ENCODE results near the gene DPEP3.
"Not testable (repeated sequence)": the region's sequence is repeated elsewhere in the genome, so short reads cannot be mapped to it uniquely, and the experiment has no call there.

Gene DPEP3

DNA sequence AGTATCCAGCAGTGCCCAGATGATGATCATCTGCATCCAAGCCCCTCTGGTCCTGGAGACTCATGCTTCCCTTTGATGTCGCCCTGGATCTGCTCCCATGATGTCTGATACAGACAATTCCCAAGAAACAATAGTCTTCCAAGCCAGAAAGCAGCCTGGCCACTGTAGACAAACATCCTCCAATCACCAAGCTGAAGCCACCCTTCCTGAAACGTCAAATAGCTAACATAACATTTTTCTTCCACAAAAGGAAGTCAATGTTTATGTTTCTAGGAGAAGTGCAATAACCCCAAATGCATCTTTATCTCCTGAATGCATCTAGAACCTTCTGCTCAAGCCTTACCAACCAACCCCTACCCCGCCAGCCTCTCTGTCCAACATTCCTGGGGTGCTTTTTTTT lies 20.2 kb upstream of the DPEP3 start:
- no peak overlapping the region for H3K4me3 ChIP-seq
- no peak for DNase-seq (ENCODE audit: low spot score)
- TF ChIP-seq, protein P1, sequence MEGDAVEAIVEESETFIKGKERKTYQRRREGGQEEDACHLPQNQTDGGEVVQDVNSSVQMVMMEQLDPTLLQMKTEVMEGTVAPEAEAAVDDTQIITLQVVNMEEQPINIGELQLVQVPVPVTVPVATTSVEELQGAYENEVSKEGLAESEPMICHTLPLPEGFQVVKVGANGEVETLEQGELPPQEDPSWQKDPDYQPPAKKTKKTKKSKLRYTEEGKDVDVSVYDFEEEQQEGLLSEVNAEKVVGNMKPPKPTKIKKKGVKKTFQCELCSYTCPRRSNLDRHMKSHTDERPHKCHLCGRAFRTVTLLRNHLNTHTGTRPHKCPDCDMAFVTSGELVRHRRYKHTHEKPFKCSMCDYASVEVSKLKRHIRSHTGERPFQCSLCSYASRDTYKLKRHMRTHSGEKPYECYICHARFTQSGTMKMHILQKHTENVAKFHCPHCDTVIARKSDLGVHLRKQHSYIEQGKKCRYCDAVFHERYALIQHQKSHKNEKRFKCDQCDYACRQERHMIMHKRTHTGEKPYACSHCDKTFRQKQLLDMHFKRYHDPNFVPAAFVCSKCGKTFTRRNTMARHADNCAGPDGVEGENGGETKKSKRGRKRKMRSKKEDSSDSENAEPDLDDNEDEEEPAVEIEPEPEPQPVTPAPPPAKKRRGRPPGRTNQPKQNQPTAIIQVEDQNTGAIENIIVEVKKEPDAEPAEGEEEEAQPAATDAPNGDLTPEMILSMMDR (IDR thresholded peaks at IDR 0.05), result no peak
- peak overlapping the region in 1 of 2 donors; percentile 59 for H3K27ac ChIP-seq

DNA sequence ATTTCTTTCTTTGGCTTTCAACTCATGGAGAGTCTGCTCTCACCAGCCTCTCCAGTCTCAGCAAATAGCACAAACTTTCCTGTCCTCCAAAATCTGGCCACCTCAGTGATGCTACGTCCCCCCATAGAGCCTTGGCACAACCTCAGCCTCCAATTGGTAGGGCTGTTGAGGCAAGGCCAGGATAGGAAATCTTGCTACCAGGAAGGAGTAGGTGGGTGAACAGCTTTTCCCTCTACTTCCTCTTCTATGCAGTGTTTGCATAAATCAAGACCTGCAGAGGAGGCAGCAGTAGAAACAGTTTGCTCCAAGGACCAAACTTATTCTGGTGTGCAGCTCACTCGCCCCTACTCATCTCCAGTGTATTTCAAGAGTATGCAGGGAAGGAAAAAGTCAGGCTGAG lies 19.7 kb upstream of the DPEP3 start:
- no peak for DNase-seq (ENCODE audit: low spot score)
- peak overlapping the region in 1 of 2 donors; percentile 59 for H3K27ac ChIP-seq
- no peak overlapping the region for H3K4me3 ChIP-seq
- TF ChIP-seq, protein P1 (IDR thresholded peaks at IDR 0.05), result no peak

DNA sequence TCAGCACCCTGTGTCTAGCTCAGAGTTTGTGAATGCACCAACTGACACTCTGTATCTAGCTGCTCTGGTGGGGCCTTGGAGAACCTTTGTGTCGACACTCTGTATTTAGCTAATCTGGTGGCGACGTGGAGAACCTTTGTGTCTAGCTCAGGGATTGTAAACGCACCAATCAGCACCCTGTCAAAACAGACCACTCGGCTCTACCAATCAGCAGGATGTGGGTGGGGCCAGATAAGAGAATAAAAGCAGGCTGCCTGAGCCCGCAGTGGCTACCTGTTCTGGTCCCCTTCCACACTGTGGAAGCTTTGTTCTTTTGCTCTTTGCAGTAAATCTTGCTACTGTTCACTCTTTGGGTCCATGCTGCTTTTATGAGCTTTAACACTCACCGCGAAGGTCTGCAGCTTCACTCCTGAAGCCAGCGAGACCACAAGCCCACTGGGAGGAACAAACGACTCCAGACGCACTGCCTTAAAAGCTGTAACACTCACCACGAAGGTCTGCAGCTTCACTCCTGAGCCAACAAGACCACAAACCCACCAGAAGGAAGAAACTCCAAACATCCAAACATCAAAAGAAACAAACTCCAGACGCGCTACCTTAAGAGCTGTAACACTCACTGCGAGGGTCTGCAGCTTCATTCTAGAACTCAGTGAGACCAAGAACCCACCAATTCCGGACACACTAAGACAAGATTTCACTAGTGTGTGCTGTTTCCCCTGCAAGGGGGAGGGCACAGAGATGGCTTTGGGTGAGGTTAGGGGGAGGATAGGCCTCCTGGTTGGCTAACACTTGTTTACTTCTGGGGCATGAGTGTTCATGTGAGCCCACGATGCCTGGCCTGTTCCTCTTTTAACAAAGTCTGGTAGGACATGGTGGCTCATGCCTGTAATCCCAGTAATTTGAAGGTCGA lies 18.7 kb upstream of the DPEP3 start, which contains the start of gene DPEP2:
DPEP2 (minus strand) TSS at position 706 of the 910 bp plus-strand sequence. CDS start 6,272 bp downstream, outside the sequence.
- Histone ChIP-seq H3K27ac (peak within 1 kb of the TSS in 1 of 2 donors; percentile 59), H3K4me3 (peak within 1 kb of the TSS; percentile 28)
- not testable (repeated sequence) for DNase-seq (ENCODE audit: low spot score)

DNA sequence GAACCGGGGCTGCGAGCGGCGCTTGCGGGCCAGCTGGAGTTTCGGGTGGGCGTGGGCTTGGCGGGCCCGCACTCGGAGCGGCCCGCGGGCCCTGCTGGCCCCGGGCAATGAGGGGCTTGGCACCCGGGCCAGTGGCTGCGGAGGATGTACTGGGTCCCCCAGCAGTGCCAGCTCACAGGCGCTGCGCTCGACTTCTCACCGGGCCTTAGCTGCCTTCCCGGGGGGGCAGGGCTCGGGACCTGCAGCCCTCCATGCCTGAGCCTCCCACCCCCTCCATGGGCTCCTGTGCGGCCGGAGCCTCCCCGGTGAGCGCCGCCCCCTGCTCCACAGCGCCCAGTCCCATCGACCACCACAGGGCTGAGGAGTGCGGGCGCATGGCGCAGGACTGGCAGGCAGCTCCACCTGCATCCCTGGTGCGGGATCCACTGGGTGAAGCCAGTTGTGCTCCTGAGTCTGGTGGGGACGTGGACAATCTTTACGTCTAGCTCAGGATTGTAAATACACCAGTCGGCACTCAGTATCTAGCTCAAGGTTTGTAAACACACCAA lies 18.0 kb upstream of the DPEP3 start:
- H3K27ac ChIP-seq, result peak overlapping the region in 1 of 2 donors; percentile 42
- not testable (repeated sequence) for DNase-seq (ENCODE audit: low spot score); H3K4me3 ChIP-seq

DNA sequence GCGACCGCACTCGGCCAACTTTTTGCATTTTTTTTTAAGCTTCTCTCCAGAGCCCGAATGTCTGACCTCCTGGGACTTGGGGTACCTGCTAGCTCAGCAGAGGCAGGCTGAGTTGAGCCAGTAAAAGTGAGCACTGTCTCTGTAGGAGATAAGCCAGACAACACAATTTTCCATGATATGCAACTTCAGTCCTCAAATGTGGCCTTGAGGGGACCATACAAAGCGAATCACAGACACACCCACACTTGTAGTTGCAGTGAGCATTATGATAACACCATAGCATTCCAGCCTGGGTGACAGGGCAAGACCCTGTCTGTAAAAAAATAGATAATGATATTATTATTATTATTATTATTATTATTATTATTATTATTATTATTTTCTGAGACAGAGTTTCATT lies 16.4 kb upstream of the DPEP3 start:
- TF ChIP-seq, protein P1 (IDR thresholded peaks at IDR 0.05), result no peak
- Histone ChIP-seq H3K4me3 (no peak overlapping the region), H3K27ac (no peak overlapping the region)
- DNase-seq (ENCODE audit: low spot score), result no peak

DNA sequence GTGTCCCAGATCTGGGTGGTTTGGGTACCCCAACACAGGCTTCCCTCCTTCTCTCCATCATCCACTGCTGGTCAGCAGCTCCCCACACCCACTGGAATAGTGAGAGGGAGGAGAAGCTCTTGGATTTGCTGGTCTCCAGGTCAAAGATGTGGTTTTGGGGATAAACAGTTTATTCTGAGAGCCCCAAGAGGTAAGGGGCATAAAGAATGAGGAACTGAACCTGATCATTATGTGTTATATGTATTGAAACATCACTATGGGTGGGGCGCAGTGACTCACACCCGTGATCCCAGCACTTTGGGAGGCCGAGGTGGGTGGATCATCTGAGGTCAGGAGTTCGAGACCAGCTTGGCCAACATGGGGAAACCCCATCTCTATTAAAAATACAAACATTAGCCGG lies 15.1 kb upstream of the DPEP3 start:
- H3K27ac ChIP-seq, result no peak overlapping the region
- no peak overlapping the region for H3K4me3 ChIP-seq
- DNase-seq (ENCODE audit: low spot score), result no peak
- TF ChIP-seq, protein P1 (IDR thresholded peaks at IDR 0.05), result no peak

DNA sequence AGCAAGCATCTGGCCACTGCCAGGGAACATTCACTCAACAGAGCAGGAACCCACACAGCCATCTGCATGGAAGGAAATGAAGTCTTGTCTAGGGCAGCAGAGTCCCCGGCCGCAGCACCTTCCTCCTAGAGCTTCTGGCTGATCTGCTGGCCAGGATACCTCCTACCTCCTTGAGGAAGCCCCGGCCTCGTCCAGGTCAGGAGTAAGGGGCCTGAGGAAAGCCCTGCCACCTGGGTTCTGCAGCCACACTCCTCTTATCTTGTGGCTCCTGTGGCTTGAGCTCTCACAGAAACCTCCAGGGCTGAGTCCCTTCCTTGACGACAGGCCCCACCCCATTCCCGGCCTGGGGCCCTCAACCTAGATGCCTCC lies 13.7 kb upstream of the DPEP3 start:
- DNase-seq (ENCODE audit: low spot score); H3K4me3 ChIP-seq: not testable (repeated sequence)
- peak overlapping the region; percentile 25 to 68 for H3K27ac ChIP-seq

DNA sequence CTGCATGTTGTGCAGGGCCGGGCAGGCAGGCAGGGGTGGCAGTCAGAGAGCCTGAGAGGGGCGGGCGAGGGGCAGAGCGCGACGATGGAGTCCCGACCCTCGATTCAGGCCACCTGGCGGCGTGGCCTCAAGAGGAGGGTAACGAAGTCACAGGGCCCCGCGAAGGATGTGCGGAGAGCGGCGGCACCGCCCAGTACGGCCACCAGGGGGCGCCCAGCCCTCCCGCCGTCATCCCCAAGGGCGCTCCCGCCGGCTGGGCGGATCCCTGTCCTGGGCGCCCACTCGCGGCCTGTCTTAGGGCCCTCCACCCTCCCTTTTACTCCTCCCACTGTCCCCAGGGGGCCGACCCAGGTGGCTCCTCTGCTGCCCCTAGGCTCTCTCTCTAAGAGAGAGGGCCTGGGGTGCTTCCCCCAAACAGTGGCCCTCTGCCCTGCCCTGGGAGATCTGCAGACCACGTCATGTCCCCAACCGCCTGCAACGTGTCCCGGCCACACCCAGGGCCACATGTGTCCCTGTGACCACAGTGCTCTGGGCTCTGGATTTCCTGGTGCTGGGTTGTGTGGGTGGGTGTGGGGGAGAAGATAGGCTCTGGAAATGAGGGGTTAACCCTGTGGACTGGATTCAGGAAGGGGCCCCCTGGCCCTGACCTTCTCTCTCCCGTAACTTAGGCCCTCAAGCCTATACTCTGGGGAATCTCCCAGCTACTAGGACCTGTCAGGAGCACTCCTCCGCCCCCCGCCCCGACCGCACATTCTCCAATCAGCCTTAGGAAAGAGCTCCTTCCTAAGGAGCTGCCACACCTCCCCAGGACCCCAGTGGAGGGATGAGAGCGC lies 13.1 kb upstream of the DPEP3 start:
- H3K4me3 ChIP-seq, result peak overlapping the region; percentile 70
- peak overlapping the region; percentile 25 to 68 for H3K27ac ChIP-seq
- TF ChIP-seq, protein P1 (IDR thresholded peaks at IDR 0.05), result peak; percentile 99
- no peak for DNase-seq (ENCODE audit: low spot score)
